ENCODE data around the gene NBPF19.
"Not testable (repeated sequence)": the region's sequence is repeated elsewhere in the genome, so short reads cannot be mapped to it uniquely, and the experiment has no call there.

NBPF19 gene

GRCh38 chr1:149474745-149475144 is at the start of gene NBPF19:
TSS of gene NBPF19 (plus strand) at chr1:149475045. CDS start at chr1:149475933, 888 bp downstream.
- not testable (repeated sequence) for DNase-seq (ENCODE audit: low read depth in 2 of 3, low spot score in 2 of 3)

GRCh38 chr1:149428317-149428716 is 46.5 kb upstream of the NBPF19 start:
- DNase-seq (ENCODE audit: low read depth in 2 of 3, low spot score in 2 of 3): not testable (repeated sequence)

GRCh38 chr1:149445451-149445850 is 29.4 kb upstream of the NBPF19 start:
- DNase-seq (ENCODE audit: low read depth in 2 of 3, low spot score in 2 of 3): not testable (repeated sequence)

- not testable (repeated sequence) for DNase-seq (ENCODE audit: low read depth in 2 of 3, low spot score in 2 of 3)
These were observed 22.6 kb upstream of the NBPF19 start for GRCh38 chr1:149452196-149452595.

- DNase-seq (ENCODE audit: low read depth in 2 of 3, low spot score in 2 of 3): not testable (repeated sequence)
These were observed 22.2 kb upstream of the NBPF19 start for GRCh38 chr1:149452652-149453051.

GRCh38 chr1:149558350-149558825 is 83.5 kb downstream of the NBPF19 start:
- peak; percentile 36 to 48 (median 47) for DNase-seq (ENCODE audit: low read depth in 2 of 3, low spot score in 2 of 3)

GRCh38 chr1:149561806-149562205 is 87.0 kb downstream of the NBPF19 start:
- not testable (repeated sequence) for DNase-seq (ENCODE audit: low read depth in 2 of 3, low spot score in 2 of 3)

GRCh38 chr1:149565485-149565884 is 90.6 kb downstream of the NBPF19 start:
- not testable (repeated sequence) for DNase-seq (ENCODE audit: low read depth in 2 of 3, low spot score in 2 of 3)

GRCh38 chr1:149572763-149573162 is 97.9 kb downstream of the NBPF19 start:
- DNase-seq (ENCODE audit: low read depth in 2 of 3, low spot score in 2 of 3): not testable (repeated sequence)

- peak in 1 of 3 experiments; percentile 5 for DNase-seq (ENCODE audit: low read depth in 2 of 3, low spot score in 2 of 3)
These were observed 110.7 kb downstream of the NBPF19 start for GRCh38 chr1:149585592-149585991.

All from activated CD8-positive, alpha-beta memory T cell treated with anti-CD3 and anti-CD28 coated beads for 48 hours (primary cell).